Endodermal cell (in vitro differentiated cells): ENCODE data around the gene ANOS1. TPM values are rescaled to one million over a fixed set of nuclear protein-coding genes. Genes with fewer than 3 reads are reported as not detected.
A peak's percentile ranks its signal among the peaks of the same experiment; 100 is the strongest.
"Not testable (repeated sequence)": the region's sequence is repeated elsewhere in the genome, so short reads cannot be mapped to it uniquely, and the experiment has no call there.

Experiments used
- DNase-seq: peaks from one replicate; pipeline ENCODE4 v3.0.0-alpha.2; 2017
- H3K27ac ChIP-seq: 2 replicates; pipeline ENCODE4 v1.5.1; 2013; ENCODE audit warnings: mild to moderate bottlenecking, low read depth, low read length, moderate library complexity
- H3K27me3 ChIP-seq: 2 replicates; pipeline ENCODE4 v1.6.1; 2013; ENCODE audit warnings: mild to moderate bottlenecking, low read length, moderate library complexity; ENCODE audit not compliant: insufficient read depth, control insufficient read depth, poor library complexity, severe bottlenecking
- H3K36me3 ChIP-seq: 2 replicates; pipeline ENCODE4 v1.7.0; 2013; ENCODE audit warnings: mild to moderate bottlenecking, low read length, moderate library complexity; ENCODE audit not compliant: control insufficient read depth, insufficient read depth
- H3K4me1 ChIP-seq: one replicate; pipeline ENCODE4 v1.7.0; 2013; ENCODE audit warnings: low read length; ENCODE audit not compliant: control insufficient read depth, insufficient read depth
- H3K4me3 ChIP-seq: 2 replicates; pipeline ENCODE4 v1.5.1; 2013; ENCODE audit warnings: mild to moderate bottlenecking, low read length, moderate library complexity
- H3K9ac ChIP-seq: 2 replicates; pipeline ENCODE4 v1.6.1; 2013; ENCODE audit warnings: mild to moderate bottlenecking, low read length, moderate library complexity; ENCODE audit not compliant: poor library complexity, severe bottlenecking; ENCODE audit errors: extremely low read depth
- H3K9me3 ChIP-seq: 2 replicates; pipeline ENCODE4 v1.6.1; 2013; ENCODE audit warnings: mild to moderate bottlenecking, low read length, moderate library complexity; ENCODE audit not compliant: control insufficient read depth
- H3K27ac Mint-ChIP-seq: 2 replicates; pipeline ENCODE4 v1.8.0; 2020; ENCODE audit warnings: mixed read lengths
- H3K27me3 Mint-ChIP-seq: 2 replicates; pipeline ENCODE4 v1.8.0; 2021; ENCODE audit warnings: mild to moderate bottlenecking, mixed read lengths; ENCODE audit not compliant: insufficient read depth
- H3K36me3 Mint-ChIP-seq: 2 replicates; pipeline ENCODE4 v1.8.0; 2020; ENCODE audit warnings: low read depth, mixed read lengths
- H3K4me1 Mint-ChIP-seq: 2 replicates; pipeline ENCODE4 v1.8.0; 2020; ENCODE audit warnings: mixed read lengths
- H3K4me3 Mint-ChIP-seq: 2 replicates; pipeline ENCODE4 v1.8.0; 2020; ENCODE audit warnings: mild to moderate bottlenecking, moderate library complexity, mixed read lengths
- H3K9me3 Mint-ChIP-seq: 2 replicates; pipeline ENCODE4 v1.8.0; 2020; ENCODE audit warnings: mild to moderate bottlenecking, mixed read lengths
- CTCF ChIP-seq: fragments of 200-600 bp; sonication (generic); conservative IDR thresholded peaks from 2 replicates; pipeline ENCODE4 v1.5.0; 2021; ENCODE audit warnings: antibody characterized with exemption, mild to moderate bottlenecking
- WGBS, 2 experiments: methylation state at CpG; one replicate each; pipeline versions ENCODE4 v1.1.5 to v1.1.7; 2013; ENCODE audit warnings: missing lambda C conversion rate in 2 of 2, mixed read lengths in 1 of 2; ENCODE audit not compliant: insufficient coverage in 1 of 2, insufficient read length in 1 of 2; 5-methylcytosine and 5-hydroxymethylcytosine counted together
- long read RNA-seq, 4 experiments: library from polyadenylated mRNA in 2 of 4; library from RNA in 1 of 4; library from capped mRNA in 1 of 4; stranded (forward) in 3 of 4; unstranded in 1 of 4; transcript quantifications; one replicate each; pipeline ENCODE4 v2.0.0, GENCODE V29; 2020 to 2021; ENCODE audit warnings: inconsistent platforms in 1 of 4
- polyA plus RNA-seq, 2 experiments: library from polyadenylated mRNA; stranded (reverse); fragments of 50-300 nt; gene quantifications; one replicate each; pipeline ENCODE4 v1.2.3, GENCODE V29; 2013
- total RNA-seq, 2 donors: library from RNA; stranded (reverse); fragmentation: NEBNext Ultra II Directional in 1 of 2; extraction: Animal tissue kit (Norgen Biotek cat#: 25700) in 1 of 2; gene quantifications; 2 replicates in 1 of 2; 3 replicates in 1 of 2; pipeline ENCODE4 v1.2.1, GENCODE V29; 2021

Gene ANOS1
- total RNA-seq: 10 to 100 TPM in 1 of 2 donors, 1 to 10 TPM in 1; 7.1 to 57.4 TPM
- polyA plus RNA-seq (2013, experiment 1 of 2): 13.9 TPM
- polyA plus RNA-seq (2013, experiment 2 of 2): 12.4 TPM
- long read RNA-seq, experiment 1, full-length matches to known transcripts: 1 of 8 reads
- long read RNA-seq, experiment 1, partial matches to known transcripts: 0 of 8 reads
- long read RNA-seq, experiment 1, other reads (novel, unspliced or antisense): 7 of 8 reads
- long read RNA-seq, experiment 2, full-length matches to known transcripts: 20 of 31 reads
- long read RNA-seq, experiment 2, partial matches to known transcripts: 4 of 31 reads
- long read RNA-seq, experiment 2, other reads (novel, unspliced or antisense): 7 of 31 reads
- long read RNA-seq, experiment 3, full-length matches to known transcripts: 9 of 51 reads
- long read RNA-seq, experiment 3, partial matches to known transcripts: 30 of 51 reads
- long read RNA-seq, experiment 3, other reads (novel, unspliced or antisense): 12 of 51 reads
- long read RNA-seq, experiment 4: 0 reads

- Histone ChIP-seq H3K27me3 (peaks cover 11% of the 10 kb centered on the region), H3K4me3 (peak within 1 kb of the TSS; percentile 83), H3K27ac (no peak within 1 kb of the TSS), H3K9ac (peak within 1 kb of the TSS; percentile 38), H3K9me3 (no peaks in the 10 kb centered on the region), H3K36me3 (no peaks in the 10 kb centered on the region), H3K4me1 (no peaks in the 10 kb centered on the region)
- H3K9me3 Mint-ChIP-seq: no peaks in the 10 kb centered on the region
- peaks cover 29% of the 10 kb centered on the region for H3K4me1 Mint-ChIP-seq
- H3K27ac Mint-ChIP-seq: no peak within 1 kb of the TSS
- H3K27me3 Mint-ChIP-seq: peaks cover 38% of the 10 kb centered on the region
- H3K36me3 Mint-ChIP-seq: peaks cover 6% of the 10 kb centered on the region
- peak; percentile 91 for DNase-seq
- 0% methylated on average over 4 to 77 of the region's 88 CpGs for WGBS, 2 experiments
- peak within 1 kb of the TSS; percentile 82 for H3K4me3 Mint-ChIP-seq
- peak; percentile 23 for TF ChIP-seq CTCF
These were observed at the start of gene ANOS1 for GRCh38 chrX:8731559-8732395. Gene ANOS1 (minus strand): TSS chrX:8732137. CDS start chrX:8732036, 101 bp downstream.

- no peak for DNase-seq
- WGBS, 2 experiments: 33 to 77% methylated on average over 1 to 5 of the region's 5 CpGs
- no peak overlapping the region for H3K4me3 Mint-ChIP-seq
- Histone ChIP-seq H3K9ac (no peak overlapping the region), H3K27me3 (no peaks in the 10 kb centered on the region), H3K4me3 (no peak overlapping the region), H3K4me1 (no peaks in the 10 kb centered on the region), H3K27ac (no peak overlapping the region), H3K36me3 (no peaks in the 10 kb centered on the region), H3K9me3 (no peaks in the 10 kb centered on the region)
- no peaks in the 10 kb centered on the region for H3K36me3 Mint-ChIP-seq
- H3K9me3 Mint-ChIP-seq: no peaks in the 10 kb centered on the region
- H3K4me1 Mint-ChIP-seq: no peaks in the 10 kb centered on the region
- H3K27me3 Mint-ChIP-seq: peaks cover 18% of the 10 kb centered on the region
- TF ChIP-seq CTCF: no peak
- H3K27ac Mint-ChIP-seq: no peak overlapping the region
These were observed 41.2 kb upstream of the ANOS1 start for GRCh38 chrX:8773117-8773516.

- Histone ChIP-seq H3K27me3 (no peaks in the 10 kb centered on the region), H3K9me3 (no peaks in the 10 kb centered on the region), H3K27ac (no peak overlapping the region), H3K36me3 (no peaks in the 10 kb centered on the region), H3K9ac (no peak overlapping the region), H3K4me3 (no peak overlapping the region), H3K4me1 (no peaks in the 10 kb centered on the region)
- TF ChIP-seq CTCF: no peak
- H3K36me3 Mint-ChIP-seq: no peaks in the 10 kb centered on the region
- no peak for DNase-seq
- 90 to 100% methylated on average over 2 of the region's 2 CpGs for WGBS, 2 experiments
- no peaks in the 10 kb centered on the region for H3K4me1 Mint-ChIP-seq
- peaks cover 7% of the 10 kb centered on the region for H3K27me3 Mint-ChIP-seq
- H3K9me3 Mint-ChIP-seq: peaks cover 2% of the 10 kb centered on the region
- H3K4me3 Mint-ChIP-seq: no peak overlapping the region
- H3K27ac Mint-ChIP-seq: no peak overlapping the region
These were observed 28.1 kb upstream of the ANOS1 start for GRCh38 chrX:8760021-8760420.

GRCh38 chrX:8758706-8759105 is 26.8 kb upstream of the ANOS1 start:
- not testable (repeated sequence) for H3K4me3 Mint-ChIP-seq, DNase-seq, H3K27me3 ChIP-seq, H3K36me3 ChIP-seq, H3K4me1 Mint-ChIP-seq, H3K36me3 Mint-ChIP-seq, H3K27me3 Mint-ChIP-seq, H3K9me3 ChIP-seq, H3K27ac ChIP-seq, H3K9me3 Mint-ChIP-seq, H3K4me1 ChIP-seq, H3K4me3 ChIP-seq, H3K9ac ChIP-seq, H3K27ac Mint-ChIP-seq
- 93% methylated on average over 4 of the region's 5 CpGs; no CpG with 5 or more reads in 1 of the 2 experiments for WGBS, 2 experiments
